K562 (cell line): ENCODE results near the gene RNLS. TPM values are rescaled to one million over a fixed set of nuclear protein-coding genes. Genes with fewer than 3 reads are reported as not detected.

ENCODE experiments used
- ATAC-seq: fragments of 200-7000 bp; cut with Tn5 transposase; 3 replicates; pipeline ENCODE4 v1.9.1; 2020; ENCODE audit warnings: moderate library complexity
- BruUV-seq: library from RNA; stranded (reverse); fragments of 400-500 nt; replicated peaks from 2 replicates; lab custom pipeline; 2021; lab: Mats Ljungman, UMichigan
- CTCF ChIA-PET: fragments of 300-600 bp; formaldehyde crosslinking; extraction: SDS; loops from one replicate; lab custom pipeline; 2021; ENCODE audit warnings: low intra/inter-chr PET ratio; lab: Yijun Ruan, JAX
- POLR2A ChIA-PET: fragments of 300-600, 350-650 bp; sonication (Branson Sonifier 250); formaldehyde crosslinking; extraction: SDS; loops from one replicate; lab custom pipeline; 2021; ENCODE audit warnings: antibody characterized with exemption, inconsistent platforms; lab: Yijun Ruan, JAX
- DNase-seq, 4 experiments: peaks; one replicate each; pipeline versions ENCODE4 v3.0.0 to v3.0.0-alpha.2; 2011 to 2018; ENCODE audit warnings: low spot score in 3 of 4, mixed read lengths in 3 of 4; ENCODE audit errors: extremely low read depth in 1 of 4
- FAIRE-seq: peaks from 2 replicates; lab custom pipeline; 2011; peaks lifted over from hg19 to GRCh38; lab: Jason Lieb, UNC
- H2AFZ ChIP-seq: 2 replicates; pipeline ENCODE4 v1.6.0; 2011; ENCODE audit warnings: low read depth, low read length, control low read depth, inconsistent platforms
- H3K27ac ChIP-seq: fragments of 200-600 bp; 3 replicates; pipeline ENCODE4 v1.8.0; 2011; ENCODE audit warnings: low read depth, mild to moderate bottlenecking, control low read depth, inconsistent platforms, low read length, moderate library complexity, mixed read lengths; ENCODE audit errors: extremely low read depth
- H3K27me3 ChIP-seq, 2 experiments: fragments of 300-600 bp in 1 of 2; 2 replicates in 1 of 2; 3 replicates in 1 of 2; pipeline versions ENCODE4 v1.6.0 to v1.8.0; 2011; ENCODE audit warnings: inconsistent platforms in 2 of 2, low read length in 2 of 2, mild to moderate bottlenecking in 1 of 2, mixed read lengths in 1 of 2, moderate library complexity in 1 of 2; ENCODE audit not compliant: control insufficient read depth in 2 of 2, insufficient read depth in 2 of 2
- H3K36me3 ChIP-seq: fragments of 300-600 bp; 3 replicates; pipeline ENCODE4 v1.8.0; 2011; ENCODE audit warnings: mild to moderate bottlenecking, low read length, inconsistent platforms; ENCODE audit not compliant: control insufficient read depth, insufficient read depth
- H3K4me1 ChIP-seq, 2 experiments: fragments of 200-600 bp in 1 of 2; replicated peaks in 1 of 2; 2 replicates in 1 of 2; 3 replicates in 1 of 2; pipeline versions ENCODE4 v1.5.1 to v1.8.0; 2011; ENCODE audit warnings: inconsistent platforms in 2 of 2, low read length in 2 of 2, mild to moderate bottlenecking in 1 of 2, mixed read lengths in 1 of 2, moderate library complexity in 1 of 2; ENCODE audit not compliant: control insufficient read depth in 2 of 2, insufficient read depth in 2 of 2
- H3K4me2 ChIP-seq: 2 replicates; pipeline ENCODE4 v1.6.1; 2011; ENCODE audit warnings: low read length, control low read depth, inconsistent platforms, mixed read lengths; ENCODE audit not compliant: insufficient read depth
- H3K4me3 ChIP-seq: fragments of 200-600 bp; sonication (generic), shearing (Covaris generic); 2 replicates; pipeline ENCODE4 v1.5.1; 2016; ENCODE audit warnings: control low read depth, inconsistent platforms
- H3K79me2 ChIP-seq: fragments of 200-600 bp; 3 replicates; pipeline ENCODE4 v1.8.0; 2011; ENCODE audit warnings: low read length, inconsistent platforms; ENCODE audit not compliant: control insufficient read depth, insufficient read depth
- H3K9ac ChIP-seq, 2 experiments: 2 replicates each; pipeline versions ENCODE4 v1.6.0 to v1.6.1; 2011; ENCODE audit warnings: low read depth in 2 of 2, low read length in 2 of 2, control low read depth in 1 of 2, inconsistent platforms in 1 of 2, mild to moderate bottlenecking in 1 of 2, mixed read lengths in 1 of 2; ENCODE audit not compliant: insufficient read depth in 1 of 2
- H3K9me1 ChIP-seq: one replicate; pipeline ENCODE4 v1.6.0; 2011; ENCODE audit warnings: inconsistent platforms, mild to moderate bottlenecking, low read length, moderate library complexity; ENCODE audit not compliant: control insufficient read depth, insufficient read depth
- H3K9me3 ChIP-seq: replicated peaks from 2 replicates; pipeline ENCODE4 v1.5.1; 2011; ENCODE audit warnings: low read depth, low read length, inconsistent platforms; ENCODE audit not compliant: control insufficient read depth, insufficient read depth
- H4K20me1 ChIP-seq: replicated peaks from 2 replicates; pipeline ENCODE4 v1.6.1; 2011; ENCODE audit warnings: low read length, inconsistent platforms, mixed read lengths; ENCODE audit not compliant: control insufficient read depth, insufficient read depth
- NCOR1 ChIP-seq: fragments of 450-650 bp; IDR thresholded peaks from 2 replicates; pipeline ENCODE4 v1.6.1; 2016; ENCODE audit warnings: mild to moderate bottlenecking, moderate library complexity
- NFXL1 ChIP-seq: fragments of 450-650 bp; formaldehyde crosslinking; IDR thresholded peaks from 2 replicates; pipeline ENCODE4 v1.4.0; 2021; ENCODE audit warnings: mild to moderate bottlenecking
- PTBP1 ChIP-seq: fragments of 200-400 bp; formaldehyde crosslinking; IDR thresholded peaks from 2 replicates; pipeline ENCODE4 v1.6.1; 2017; ENCODE audit warnings: low read depth, low read length
- SREBF1 ChIP-seq: fragments of 150-350 bp; IDR thresholded peaks from 2 replicates; pipeline ENCODE4 v1.6.1; 2014; ENCODE audit warnings: antibody characterized with exemption, low read depth, low read length, borderline replicate concordance
- ZFP36 ChIP-seq: fragments of 150-350 bp; IDR thresholded peaks from 2 replicates; pipeline ENCODE4 v1.6.1; 2018; ENCODE audit warnings: low read length, low read depth; ENCODE audit not compliant: partially characterized antibody
- ZNF277 ChIP-seq: fragments of 250-450 bp; sonication (Bioruptor Pico); IDR thresholded peaks from 2 replicates; pipeline ENCODE4 v1.8.0; 2022; ENCODE audit warnings: inconsistent platforms, mild to moderate bottlenecking, moderate library complexity, borderline replicate concordance
- ZNF583 ChIP-seq: fragments of 250-450 bp; sonication (Bioruptor Pico); IDR thresholded peaks from 2 replicates; pipeline ENCODE4 v1.4.0; 2020
- WGBS: fragments of 100-300 bp; shearing (Covaris generic); methylation state at CpG from one replicate; pipeline ENCODE4 v1.1.6; 2016; ENCODE audit warnings: low coverage, mixed read lengths; ENCODE audit not compliant: insufficient coverage; ENCODE audit errors: missing lambda C conversion rate; 5-methylcytosine and 5-hydroxymethylcytosine counted together
- in situ Hi-C: fragments of 300-500 bp; cut with MboI; formaldehyde crosslinking; loops from 4 replicates; pipeline ENCODE4 v1.15.0; 2018; ENCODE audit warnings: inconsistent platforms, mixed read lengths
- intact Hi-C: fragments of 100-400 bp; cut with micrococcal nuclease; formaldehyde crosslinking; loops from 2 replicates; pipeline ENCODE4 v1.14.2; 2022
- polyA plus RNA-seq, 8 experiments: library from polyadenylated mRNA; depleted of rRNA in 4 of 8; stranded (reverse) in 5 of 8; unstranded in 3 of 8; fragments of >200 nt; fragmentation: Nextera tagmentation in 2 of 8; fragmentation: Illumina TruSeq in 1 of 8; extraction: Ambion mirVana in 2 of 8; extraction: Trizol in 1 of 8; gene quantifications; 2 replicates each; pipeline versions ENCODE4 v1.2.1 to v1.2.3, GENCODE V29; 2011 to 2014; ENCODE audit warnings: inconsistent platforms in 1 of 8, missing spikeins in 1 of 8
- total RNA-seq, 7 experiments: library from RNA; depleted of rRNA in 6 of 7; stranded (reverse); fragments of >200 nt in 6 of 7; fragmentation: Illumina TruSeq in 2 of 7; extraction: Trizol in 2 of 7; gene quantifications; 2 replicates each; pipeline versions ENCODE4 v1.2.1 to v1.2.3, GENCODE V29; 2011 to 2021; ENCODE audit warnings: low replicate concordance in 1 of 7

The RNLS gene
- total and polyA plus RNA-seq, 9 of the 15 experiments (the other 6 are each of a cell fraction or from before 2014, with no cell fraction given): 0.14 to 0.72 (median 0.41) TPM; not detected in 3

- 0% methylated on average over 1 of the region's 1 CpG for WGBS
- no peaks in the 10 kb centered on the region for H3K79me2 ChIP-seq
- ChIA-PET POLR2A (no interaction called here), CTCF (no interaction called here)
- no peak overlapping the region for H3K27ac ChIP-seq
- H3K9me3 ChIP-seq: no peaks in the 10 kb centered on the region
- H3K4me3 ChIP-seq: no peak overlapping the region
- DNase-seq (no peak), ATAC-seq (no peak), FAIRE-seq (no peak)
- BruUV-seq: no TSS peak
- no peaks in the 10 kb centered on the region for H3K27me3 ChIP-seq
- H2AFZ ChIP-seq: no peak overlapping the region
- no peaks in the 10 kb centered on the region for H4K20me1 ChIP-seq
- no peaks in the 10 kb centered on the region for H3K9me1 ChIP-seq
- H3K4me1 ChIP-seq: no peaks in the 10 kb centered on the region
- in situ Hi-C loops: no loop called here
- H3K36me3 ChIP-seq: no peaks in the 10 kb centered on the region
- intact Hi-C loops: no loop called here
- no peak overlapping the region for H3K4me2 ChIP-seq
- TF ChIP-seq ZNF277 (CRISPR knock-in tag): no peak
- TF ChIP-seq NCOR1: no peak
- no peak for TF ChIP-seq SREBF1
- TF ChIP-seq NFXL1: no peak
- TF ChIP-seq ZFP36: no peak
- TF ChIP-seq ZNF583 (CRISPR knock-in tag): no peak
- TF ChIP-seq PTBP1: no peak
- no peak overlapping the region for H3K9ac ChIP-seq
Measured at GRCh38 chr10:88450201-88450600, 132.9 kb downstream of the RNLS start.
